Fibroblast of the aortic adventitia (primary cell): ENCODE results near the gene AAGAB. TPM values are rescaled to one million over a fixed set of nuclear protein-coding genes. Genes with fewer than 3 reads are reported as not detected.

Experiments used
- DNase-seq: peaks from one replicate; pipeline ENCODE4 v3.0.0-alpha.2; 2010; ENCODE audit warnings: low read depth
- H3K4me3 ChIP-seq: 2 replicates; pipeline ENCODE4 v1.5.1; 2011; ENCODE audit warnings: low read depth, mild to moderate bottlenecking, control low read depth, low read length, moderate library complexity
- CTCF ChIP-seq: IDR thresholded peaks from 2 replicates; pipeline ENCODE4 v1.5.1; 2011; ENCODE audit warnings: mild to moderate bottlenecking, low read length, control low read depth, inconsistent platforms; ENCODE audit not compliant: insufficient read depth
- total RNA-seq: library from RNA; depleted of rRNA; stranded (reverse); fragments of >200 nt; gene quantifications from 2 replicates; pipeline ENCODE4 v1.2.3, GENCODE V29; 2012; ENCODE audit warnings: low replicate concordance

The AAGAB gene
- total RNA-seq, 1 donor, result 43.7 TPM

- no peak overlapping the region for H3K4me3 ChIP-seq
- no peak for DNase-seq
- TF ChIP-seq CTCF, result no peak
These were observed 59.2 kb downstream of the AAGAB start for GRCh38 chr15:67195305-67195704.

- peak; percentile 40 for DNase-seq
- no peak for TF ChIP-seq CTCF
- H3K4me3 ChIP-seq, result no peak overlapping the region
These were observed 60.0 kb downstream of the AAGAB start for GRCh38 chr15:67194171-67195114.

GRCh38 chr15:67193223-67193990 is 61.1 kb downstream of the AAGAB start:
- TF ChIP-seq CTCF, result no peak
- no peak overlapping the region for H3K4me3 ChIP-seq
- peak; percentile 59 for DNase-seq

GRCh38 chr15:67192185-67192820 is 62.2 kb downstream of the AAGAB start:
- no peak for TF ChIP-seq CTCF
- no peak for DNase-seq

GRCh38 chr15:67190813-67191212 is 63.6 kb downstream of the AAGAB start:
- H3K4me3 ChIP-seq, result no peak overlapping the region
- no peak for DNase-seq
- TF ChIP-seq CTCF, result no peak

More at GRCh38 chr15:67192185-67192820, 62.2 kb downstream of the AAGAB start:
- H3K4me3 ChIP-seq, result no peak overlapping the region

- DNase-seq, result no peak
- TF ChIP-seq CTCF, result no peak
- no peak overlapping the region for H3K4me3 ChIP-seq
These were observed 64.1 kb downstream of the AAGAB start for GRCh38 chr15:67190326-67190725.
